ENCODE results near the gene GAS7.
A peak's percentile ranks its signal among the peaks of the same experiment; 100 is the strongest.

The GAS7 gene

DNA sequence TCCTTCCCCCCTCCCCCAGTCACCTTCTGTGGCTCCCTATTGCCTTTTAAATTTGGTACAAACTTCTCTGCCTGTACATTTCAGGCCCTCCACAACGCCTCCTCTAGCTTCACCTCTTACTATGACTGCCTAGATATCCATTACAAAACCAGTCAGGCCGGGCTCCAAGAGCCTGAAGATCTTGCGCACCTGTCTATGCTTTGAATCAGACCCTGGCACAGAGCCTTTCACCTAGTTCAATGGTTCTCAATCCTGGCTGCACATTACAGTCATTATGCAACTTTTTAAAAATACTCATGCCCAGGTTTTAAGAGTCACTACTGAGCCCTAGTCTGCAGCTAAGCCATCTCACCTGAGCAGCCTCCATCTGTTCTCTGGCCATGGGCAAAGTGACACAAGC, 1.6 kb upstream of the GAS7 start:
- no peak for DNase-seq (ENCODE audit: low read depth)
- Histone ChIP-seq H3K27me3 (replicated peaks; ENCODE audit: control insufficient read depth, insufficient read depth, low read length) (peaks cover 6% of the 10 kb centered on the region), H3K36me3 (ENCODE audit: control insufficient read depth, insufficient read depth, low read length, severe bottlenecking) (no peaks in the 10 kb centered on the region), H3K4me3 (ENCODE audit: low read length) (no peak overlapping the region), H3K9me3 (ENCODE audit: control insufficient read depth, low read length) (peaks cover 7% of the 10 kb centered on the region), H3K4me1 (ENCODE audit: control insufficient read depth, insufficient read depth, low read length) (peaks cover 15% of the 10 kb centered on the region), H3K9ac (ENCODE audit: low read length) (no peak overlapping the region)

DNA sequence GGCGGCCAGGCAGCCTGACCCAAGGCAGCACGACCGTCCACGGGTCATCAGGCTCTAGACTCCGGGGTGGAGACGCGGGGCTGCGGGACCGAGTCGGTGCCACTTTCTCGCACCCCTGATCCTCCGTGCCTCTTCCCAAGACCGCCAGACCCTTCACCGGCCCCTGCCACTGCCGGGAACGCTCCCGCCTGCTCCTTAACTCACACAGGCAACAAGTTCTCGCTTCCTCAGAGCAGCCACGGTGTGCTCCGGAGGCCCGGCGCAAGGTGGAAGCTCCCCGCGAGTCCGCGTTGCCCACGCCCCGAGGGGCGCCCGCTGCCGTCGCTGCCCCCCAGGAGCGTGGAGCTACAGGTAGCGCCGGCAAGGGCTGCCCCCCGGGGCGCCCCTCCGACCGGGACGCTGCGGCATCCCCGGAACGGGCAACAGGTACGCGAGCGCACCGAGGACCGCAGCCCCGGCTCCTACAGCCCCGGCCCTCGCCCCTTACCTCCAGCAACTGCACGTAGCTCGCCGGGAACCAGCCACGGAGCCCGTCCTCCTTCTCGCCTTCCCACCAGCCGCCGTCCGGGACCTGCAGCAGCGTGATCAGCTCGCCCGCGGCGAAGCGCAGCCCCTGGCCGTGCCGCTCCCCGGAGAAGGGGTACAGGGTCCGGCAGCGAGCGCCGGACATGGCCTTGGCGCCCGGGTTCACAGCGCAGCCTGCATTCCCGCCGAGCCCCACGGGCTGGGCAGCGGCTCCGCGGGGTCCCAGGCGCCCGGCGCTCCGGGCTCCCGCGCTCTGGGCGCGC, 491 bp downstream of the GAS7 start:
- Histone ChIP-seq H3K9me3 (ENCODE audit: control insufficient read depth, low read length) (peaks cover 10% of the 10 kb centered on the region), H3K36me3 (ENCODE audit: control insufficient read depth, insufficient read depth, low read length, severe bottlenecking) (no peaks in the 10 kb centered on the region), H3K27me3 (replicated peaks; ENCODE audit: control insufficient read depth, insufficient read depth, low read length) (peaks cover 6% of the 10 kb centered on the region), H3K9ac (ENCODE audit: low read length) (peak overlapping the region; percentile 81), H3K4me3 (ENCODE audit: low read length) (peak overlapping the region; percentile 87), H3K4me1 (ENCODE audit: control insufficient read depth, insufficient read depth, low read length) (peaks cover 18% of the 10 kb centered on the region)
- DNase-seq (ENCODE audit: low read depth): peak; percentile 62

DNA sequence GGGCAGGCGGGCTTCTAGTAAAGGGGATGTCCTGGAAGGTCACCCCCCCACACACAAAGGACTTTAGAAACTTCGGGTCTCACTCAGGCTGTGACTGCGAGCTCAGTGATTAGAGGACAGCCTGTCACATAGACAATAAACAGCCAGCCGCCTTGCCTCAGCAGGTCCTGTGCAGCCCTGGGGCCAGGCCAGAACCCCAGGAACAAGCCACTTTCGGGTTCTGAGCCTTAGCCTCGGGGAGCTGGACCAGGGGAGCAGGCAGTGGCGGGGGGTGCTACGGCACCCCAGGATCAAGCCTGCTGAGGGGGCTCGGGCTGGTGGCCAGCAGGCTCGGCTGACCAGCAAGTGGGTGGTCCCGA, 1.1 kb downstream of the GAS7 start:
- no peaks in the 10 kb centered on the region for H3K36me3 ChIP-seq (ENCODE audit: control insufficient read depth, insufficient read depth, low read length, severe bottlenecking)
- H3K27me3 ChIP-seq (replicated peaks; ENCODE audit: control insufficient read depth, insufficient read depth, low read length): peaks cover 6% of the 10 kb centered on the region
- peak; percentile 35 for DNase-seq (ENCODE audit: low read depth)
- peaks cover 23% of the 10 kb centered on the region for H3K4me1 ChIP-seq (ENCODE audit: control insufficient read depth, insufficient read depth, low read length)
- peaks cover 10% of the 10 kb centered on the region for H3K9me3 ChIP-seq (ENCODE audit: control insufficient read depth, low read length)
- peak overlapping the region; percentile 87 for H3K4me3 ChIP-seq (ENCODE audit: low read length)
- H3K9ac ChIP-seq (ENCODE audit: low read length): peak overlapping the region; percentile 81

DNA sequence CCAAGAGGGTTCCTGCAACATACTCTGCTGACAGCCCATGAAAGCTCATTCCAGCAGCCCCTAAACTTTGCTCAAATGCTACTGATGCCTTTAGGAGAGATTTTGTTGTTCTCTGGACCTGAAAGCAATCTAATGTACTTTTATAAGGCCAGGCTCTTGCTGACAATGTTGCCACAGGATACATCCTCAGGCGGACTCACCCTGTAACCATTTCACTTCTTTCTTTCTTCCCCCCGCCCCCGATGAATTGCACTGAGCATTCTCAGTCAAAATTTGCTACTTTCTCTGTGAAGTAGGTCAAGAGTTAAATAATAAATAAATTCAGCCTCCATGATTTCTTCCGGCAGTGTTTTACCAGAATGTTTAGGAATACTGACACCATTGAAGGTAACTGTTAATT, 1.5 kb downstream of the GAS7 start:
- peak; percentile 23 for DNase-seq (ENCODE audit: low read depth)
- Histone ChIP-seq H3K9ac (ENCODE audit: low read length) (peak overlapping the region; percentile 81), H3K27me3 (replicated peaks; ENCODE audit: control insufficient read depth, insufficient read depth, low read length) (peaks cover 6% of the 10 kb centered on the region), H3K9me3 (ENCODE audit: control insufficient read depth, low read length) (peaks cover 10% of the 10 kb centered on the region), H3K4me3 (ENCODE audit: low read length) (peak overlapping the region; percentile 87), H3K4me1 (ENCODE audit: control insufficient read depth, insufficient read depth, low read length) (peaks cover 27% of the 10 kb centered on the region), H3K36me3 (ENCODE audit: control insufficient read depth, insufficient read depth, low read length, severe bottlenecking) (no peaks in the 10 kb centered on the region)

DNA sequence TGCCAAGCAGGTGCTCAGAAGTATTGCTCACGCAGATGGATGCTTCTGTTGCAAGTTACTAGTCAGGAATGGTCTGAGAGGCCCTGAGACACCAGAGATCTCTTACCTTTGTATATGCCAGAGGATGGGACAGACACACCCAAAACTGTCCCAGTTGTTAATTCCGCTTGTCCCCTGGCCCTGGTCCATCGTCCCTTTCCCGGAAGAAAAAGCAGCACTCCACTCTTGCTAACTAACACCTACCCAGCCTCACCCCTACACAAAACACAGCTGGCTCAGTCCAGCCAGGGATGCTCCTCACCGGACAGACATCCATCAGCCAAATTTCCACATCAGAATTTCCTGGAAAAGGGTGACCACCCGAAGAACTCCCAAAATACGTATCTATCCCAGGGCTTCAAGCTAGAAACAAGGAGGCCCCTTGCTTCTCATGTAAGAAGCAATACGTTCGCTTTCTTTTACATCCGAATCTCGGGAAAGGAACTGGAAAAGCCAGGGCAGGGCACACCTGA, 2.0 kb downstream of the GAS7 start:
- Histone ChIP-seq H3K9ac (ENCODE audit: low read length) (peak overlapping the region; percentile 81), H3K4me3 (ENCODE audit: low read length) (peak overlapping the region; percentile 87), H3K27me3 (replicated peaks; ENCODE audit: control insufficient read depth, insufficient read depth, low read length) (peaks cover 6% of the 10 kb centered on the region), H3K36me3 (ENCODE audit: control insufficient read depth, insufficient read depth, low read length, severe bottlenecking) (no peaks in the 10 kb centered on the region), H3K4me1 (ENCODE audit: control insufficient read depth, insufficient read depth, low read length) (peaks cover 29% of the 10 kb centered on the region), H3K9me3 (ENCODE audit: control insufficient read depth, low read length) (peaks cover 10% of the 10 kb centered on the region)
- no peak for DNase-seq (ENCODE audit: low read depth)

DNA sequence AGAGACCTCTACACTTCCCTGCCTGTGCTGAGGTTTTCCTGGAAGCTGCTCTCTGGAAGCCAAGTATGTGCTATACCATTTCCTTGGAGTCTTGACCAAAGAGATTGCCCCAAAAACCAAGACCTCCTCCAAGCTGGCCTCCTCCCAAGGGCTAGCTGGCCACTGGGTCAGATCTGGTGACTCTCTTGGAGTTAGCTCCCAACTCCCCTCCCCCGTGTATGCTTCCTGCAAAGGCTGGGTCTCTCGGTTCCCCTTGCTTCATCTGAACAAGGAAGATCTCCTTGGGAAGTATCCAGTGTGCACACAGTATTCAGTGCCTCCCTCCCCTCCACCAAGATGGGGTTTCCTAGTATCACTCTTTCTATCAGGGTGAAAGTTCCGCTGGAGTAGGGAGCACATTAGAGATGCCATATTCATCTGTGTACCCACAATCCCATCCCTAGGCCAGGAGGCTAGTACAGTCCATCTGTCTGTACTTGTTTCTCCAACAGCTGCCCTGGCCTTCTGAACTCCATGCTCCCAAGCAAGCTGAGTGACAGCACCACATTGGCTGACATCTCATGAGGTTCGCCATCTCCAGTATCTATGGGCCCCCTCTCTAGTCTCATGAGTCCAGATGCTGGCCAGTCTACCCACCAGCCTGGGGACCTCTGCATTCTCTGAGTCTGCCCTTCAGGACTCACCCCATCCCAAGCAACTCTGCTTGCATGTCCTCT, 3.2 kb downstream of the GAS7 start:
- peaks cover 29% of the 10 kb centered on the region for H3K4me1 ChIP-seq (ENCODE audit: control insufficient read depth, insufficient read depth, low read length)
- no peak overlapping the region for H3K9ac ChIP-seq (ENCODE audit: low read length)
- no peak for DNase-seq (ENCODE audit: low read depth)
- H3K36me3 ChIP-seq (ENCODE audit: control insufficient read depth, insufficient read depth, low read length, severe bottlenecking): no peaks in the 10 kb centered on the region
- H3K27me3 ChIP-seq (replicated peaks; ENCODE audit: control insufficient read depth, insufficient read depth, low read length): no peaks in the 10 kb centered on the region
- H3K4me3 ChIP-seq (ENCODE audit: low read length): no peak overlapping the region
- H3K9me3 ChIP-seq (ENCODE audit: control insufficient read depth, low read length): peaks cover 10% of the 10 kb centered on the region

DNA sequence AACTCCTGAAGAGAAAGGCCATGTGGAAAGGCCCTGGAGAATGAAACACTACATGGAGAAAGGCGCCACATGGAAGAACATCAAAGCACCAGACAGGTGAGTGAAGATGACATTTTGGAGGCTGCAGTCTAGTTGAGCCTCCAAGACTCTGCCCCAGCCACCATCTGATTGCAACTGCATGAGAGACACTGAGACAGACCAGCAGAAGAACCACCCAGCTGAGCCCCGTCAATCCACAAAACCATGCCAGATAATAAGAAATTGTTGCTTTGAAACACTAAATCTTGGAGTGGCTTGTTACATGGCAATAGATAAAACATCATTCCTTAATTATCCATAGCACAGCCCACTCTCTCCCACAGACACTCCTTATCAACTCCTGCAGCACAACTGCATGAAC, 4.8 kb downstream of the GAS7 start:
- no peak for DNase-seq (ENCODE audit: low read depth)
- Histone ChIP-seq H3K4me1 (ENCODE audit: control insufficient read depth, insufficient read depth, low read length) (peaks cover 25% of the 10 kb centered on the region), H3K4me3 (ENCODE audit: low read length) (peak overlapping the region; percentile 2), H3K27me3 (replicated peaks; ENCODE audit: control insufficient read depth, insufficient read depth, low read length) (no peaks in the 10 kb centered on the region), H3K9ac (ENCODE audit: low read length) (no peak overlapping the region), H3K9me3 (ENCODE audit: control insufficient read depth, low read length) (peaks cover 10% of the 10 kb centered on the region), H3K36me3 (ENCODE audit: control insufficient read depth, insufficient read depth, low read length, severe bottlenecking) (no peaks in the 10 kb centered on the region)

DNA sequence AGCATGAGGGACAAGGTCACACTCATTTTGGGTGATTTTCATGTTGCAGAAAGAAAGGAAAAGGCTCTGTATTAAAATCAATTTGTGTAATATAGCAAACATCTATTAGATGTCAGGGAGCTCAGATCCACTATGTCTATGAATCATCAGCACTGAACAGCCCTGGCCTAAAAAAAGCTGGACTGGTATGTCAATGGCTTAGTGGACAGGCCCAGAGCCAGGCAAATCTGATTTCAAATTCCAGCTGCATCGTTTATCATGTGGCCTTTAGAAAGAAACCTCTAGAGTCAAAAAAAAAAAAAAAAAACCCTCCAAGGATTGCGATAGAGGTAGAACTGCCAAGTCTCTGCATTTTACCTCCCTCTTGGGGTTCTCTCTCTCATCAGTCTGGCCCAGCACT, 5.4 kb downstream of the GAS7 start:
- Histone ChIP-seq H3K9ac (ENCODE audit: low read length) (peak overlapping the region; percentile 45), H3K27me3 (replicated peaks; ENCODE audit: control insufficient read depth, insufficient read depth, low read length) (no peaks in the 10 kb centered on the region), H3K4me3 (ENCODE audit: low read length) (peak overlapping the region; percentile 36), H3K4me1 (ENCODE audit: control insufficient read depth, insufficient read depth, low read length) (peaks cover 25% of the 10 kb centered on the region), H3K9me3 (ENCODE audit: control insufficient read depth, low read length) (peaks cover 10% of the 10 kb centered on the region), H3K36me3 (ENCODE audit: control insufficient read depth, insufficient read depth, low read length, severe bottlenecking) (no peaks in the 10 kb centered on the region)
- DNase-seq (ENCODE audit: low read depth): peak; percentile 91

DNA sequence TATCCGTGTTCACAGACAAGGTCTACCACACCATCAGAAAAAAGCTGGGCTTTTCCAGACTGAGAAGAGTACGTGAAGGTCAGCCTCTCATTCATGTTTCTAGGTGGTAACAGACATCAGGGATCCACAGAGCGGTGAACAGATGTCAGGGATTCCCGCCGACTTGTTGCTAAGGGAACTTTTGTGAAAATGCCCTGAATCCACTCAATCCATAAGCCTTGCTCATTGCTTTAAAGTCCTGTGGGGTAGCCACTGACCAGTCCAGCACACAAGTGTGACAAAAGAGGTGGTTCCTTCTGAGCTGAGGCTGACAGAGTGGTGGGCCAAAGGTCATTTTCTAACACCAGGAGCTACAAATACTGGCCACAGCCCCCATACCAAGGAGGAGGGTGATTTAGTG, 5.9 kb downstream of the GAS7 start:
- no peak for DNase-seq (ENCODE audit: low read depth)
- Histone ChIP-seq H3K4me1 (ENCODE audit: control insufficient read depth, insufficient read depth, low read length) (peaks cover 28% of the 10 kb centered on the region), H3K9me3 (ENCODE audit: control insufficient read depth, low read length) (peaks cover 10% of the 10 kb centered on the region), H3K9ac (ENCODE audit: low read length) (peak overlapping the region; percentile 45), H3K4me3 (ENCODE audit: low read length) (peak overlapping the region; percentile 36), H3K27me3 (replicated peaks; ENCODE audit: control insufficient read depth, insufficient read depth, low read length) (no peaks in the 10 kb centered on the region), H3K36me3 (ENCODE audit: control insufficient read depth, insufficient read depth, low read length, severe bottlenecking) (no peaks in the 10 kb centered on the region)

DNA sequence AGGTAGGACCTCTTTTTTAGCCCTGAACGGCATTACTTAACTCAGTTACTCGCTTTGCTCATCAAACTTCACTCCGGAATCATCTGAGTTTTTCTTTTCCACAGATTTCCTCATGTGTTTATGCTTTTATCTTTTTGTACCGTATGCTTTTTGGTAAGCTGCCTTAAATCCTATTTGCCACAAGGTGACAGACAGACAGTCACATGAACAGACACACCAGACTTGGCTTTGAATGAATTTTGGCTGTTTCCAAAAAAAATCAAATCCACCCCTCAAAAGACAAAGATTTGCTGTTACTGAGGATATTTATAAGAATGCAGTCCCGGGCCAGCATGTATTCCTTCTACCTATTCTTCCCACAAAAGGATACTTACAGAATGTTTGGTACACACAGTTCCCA, 10.9 kb downstream of the GAS7 start:
- no peaks in the 10 kb centered on the region for H3K27me3 ChIP-seq (replicated peaks; ENCODE audit: control insufficient read depth, insufficient read depth, low read length)
- peak overlapping the region; percentile 58 for H3K9ac ChIP-seq (ENCODE audit: low read length)
- DNase-seq (ENCODE audit: low read depth): no peak
- peaks cover 19% of the 10 kb centered on the region for H3K4me1 ChIP-seq (ENCODE audit: control insufficient read depth, insufficient read depth, low read length)
- H3K4me3 ChIP-seq (ENCODE audit: low read length): no peak overlapping the region
- no peaks in the 10 kb centered on the region for H3K36me3 ChIP-seq (ENCODE audit: control insufficient read depth, insufficient read depth, low read length, severe bottlenecking)
- no peaks in the 10 kb centered on the region for H3K9me3 ChIP-seq (ENCODE audit: control insufficient read depth, low read length)

DNA sequence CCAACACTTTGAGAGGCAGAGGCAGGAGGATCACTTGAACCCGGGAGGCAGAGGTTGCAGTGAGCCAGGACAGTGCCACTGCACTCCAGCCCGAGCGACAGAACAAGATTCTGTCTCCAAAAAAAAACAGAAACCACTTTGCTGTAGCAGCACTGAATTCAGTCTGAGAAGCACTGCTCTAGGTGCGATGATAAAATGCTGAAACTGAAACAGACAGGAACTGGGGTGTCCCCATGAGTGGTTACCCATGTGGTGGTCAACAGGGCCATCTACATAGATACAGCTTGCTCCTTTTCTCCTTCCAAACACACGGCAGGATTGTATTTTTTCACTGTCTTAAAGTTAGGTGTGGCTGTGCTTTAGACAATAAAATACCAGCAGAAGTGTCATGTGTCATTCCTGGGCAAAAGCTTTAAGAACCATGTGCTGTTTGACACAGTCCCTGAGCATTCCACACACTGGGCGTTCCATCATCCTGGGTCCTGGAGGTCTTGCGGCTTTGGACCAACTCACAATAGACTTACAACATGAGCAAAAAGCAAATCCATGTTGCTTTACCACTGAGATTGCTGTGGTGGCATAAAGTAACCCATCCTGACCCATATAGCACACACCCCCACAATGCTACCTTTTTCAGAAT, 11.5 kb downstream of the GAS7 start:
- no peaks in the 10 kb centered on the region for H3K36me3 ChIP-seq (ENCODE audit: control insufficient read depth, insufficient read depth, low read length, severe bottlenecking)
- H3K4me1 ChIP-seq (ENCODE audit: control insufficient read depth, insufficient read depth, low read length): peaks cover 13% of the 10 kb centered on the region
- DNase-seq (ENCODE audit: low read depth): no peak
- H3K9me3 ChIP-seq (ENCODE audit: control insufficient read depth, low read length): no peaks in the 10 kb centered on the region
- no peaks in the 10 kb centered on the region for H3K27me3 ChIP-seq (replicated peaks; ENCODE audit: control insufficient read depth, insufficient read depth, low read length)
- H3K9ac ChIP-seq (ENCODE audit: low read length): peak overlapping the region; percentile 58
- no peak overlapping the region for H3K4me3 ChIP-seq (ENCODE audit: low read length)

Data from adipocyte (in vitro differentiated cells).